ENCODE measurements around the gene LMAN1L.

DNA sequence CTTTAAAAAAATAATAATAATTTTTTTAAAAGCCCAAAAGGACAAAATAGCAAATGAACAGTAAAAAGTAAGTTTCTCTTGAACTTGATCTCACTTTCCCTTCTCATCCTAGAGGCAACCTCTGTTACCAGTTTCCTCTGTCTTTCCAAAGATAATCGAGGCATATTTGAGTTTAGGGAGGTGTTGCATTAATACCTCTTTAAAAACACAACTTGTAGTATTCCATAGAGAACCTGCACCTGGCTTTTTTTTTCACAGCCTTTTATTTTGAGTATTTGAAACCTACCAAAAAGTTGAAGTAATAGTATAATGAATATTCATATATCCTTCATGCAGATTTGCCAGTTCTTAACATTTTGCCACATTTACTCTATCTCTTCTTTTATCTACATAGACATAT, 21.6 kb upstream of the LMAN1L start:
- TF ChIP-seq EZH2 (IDR thresholded peaks at IDR 0.05; ENCODE audit: insufficient read depth, poor library complexity, severe bottlenecking), result no peak
- no peak for TF ChIP-seq EZH2phosphoT487 (IDR thresholded peaks at IDR 0.05; ENCODE audit: insufficient read depth, low read depth)

Data from GM23248 (cell line).